Retinal pigment epithelial cell (primary cell): ENCODE results near the gene PAX5.

Experiments used
- DNase-seq: peaks from one replicate; pipeline ENCODE4 v3.0.0-alpha.2; 2010; ENCODE audit warnings: low read depth
- H3K4me3 ChIP-seq: 2 replicates; pipeline ENCODE4 v1.5.1; 2011; ENCODE audit warnings: mild to moderate bottlenecking, low read length, control low read depth, moderate library complexity
- CTCF ChIP-seq: conservative IDR thresholded peaks from 2 replicates; pipeline ENCODE4 v1.5.1; 2011; ENCODE audit warnings: low read depth, low read length, control low read depth, inconsistent platforms

The PAX5 gene

DNA sequence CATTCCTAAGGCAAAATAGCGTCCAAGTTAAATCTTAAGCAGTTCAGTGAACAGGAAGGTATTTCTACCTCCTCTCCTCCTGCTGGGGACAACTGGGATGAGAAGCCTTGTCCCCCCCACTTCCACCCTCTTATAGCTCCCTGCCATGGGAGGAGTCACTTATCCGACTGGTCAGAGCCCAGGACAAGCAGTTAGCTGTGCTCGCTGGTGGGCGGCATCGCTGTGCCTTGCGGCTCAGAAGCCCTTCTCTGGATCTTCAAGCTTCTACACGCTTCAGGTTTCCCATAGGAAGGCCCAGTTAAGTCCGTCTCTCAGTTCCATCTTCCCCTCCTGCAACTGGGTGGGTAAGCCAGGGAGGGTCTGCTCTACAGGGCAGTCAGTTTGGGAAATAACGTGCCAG lies 77.2 kb downstream of the PAX5 start:
- DNase-seq = no peak
- no peak for TF ChIP-seq CTCF
- H3K4me3 ChIP-seq = no peak overlapping the region

DNA sequence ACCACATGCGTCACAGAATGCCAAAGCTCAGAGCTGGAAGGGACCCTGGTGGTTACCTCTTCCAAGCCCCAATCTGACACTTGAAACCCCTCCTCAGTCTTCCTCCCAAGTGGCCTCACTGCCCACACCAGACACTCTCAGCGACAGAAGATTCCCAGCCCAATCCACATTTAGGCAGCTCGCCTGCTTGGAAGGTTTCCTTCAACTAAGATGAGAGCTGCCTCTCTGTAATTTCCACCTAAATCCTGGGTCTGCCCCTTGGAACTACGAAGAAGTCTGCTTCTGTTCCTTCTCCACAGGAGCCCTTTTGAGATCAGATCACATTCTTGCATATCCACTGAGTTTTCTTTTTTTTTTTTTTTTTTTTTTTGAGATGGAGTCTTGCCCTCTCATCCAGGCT lies 83.7 kb downstream of the PAX5 start:
- no peak for TF ChIP-seq CTCF
- no peak for DNase-seq
- H3K4me3 ChIP-seq = no peak overlapping the region

- no peak for TF ChIP-seq CTCF
- H3K4me3 ChIP-seq = no peak overlapping the region
- DNase-seq = no peak
Measured at GRCh38 chr9:36949466-36949865, 84.6 kb downstream of the PAX5 start.

DNA sequence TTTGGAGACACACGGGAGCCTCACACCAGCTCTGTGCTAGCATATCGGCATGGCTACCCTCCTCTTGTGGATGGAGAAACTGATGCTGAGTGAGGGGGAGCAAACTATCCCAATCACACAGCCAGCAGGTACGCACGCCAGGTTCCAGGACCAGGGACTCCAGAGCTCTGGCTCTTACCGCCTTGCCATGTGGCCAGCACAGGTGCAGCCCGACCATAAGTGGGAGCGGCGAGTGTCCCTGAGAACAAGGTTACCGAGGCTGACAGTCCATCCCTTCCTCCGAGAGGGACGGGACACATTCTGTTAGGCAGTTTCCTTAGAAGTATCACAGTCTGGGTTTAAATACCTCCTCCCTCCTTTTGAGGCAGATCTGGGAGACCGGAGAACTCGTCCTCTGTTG lies 86.0 kb downstream of the PAX5 start:
- H3K4me3 ChIP-seq = no peak overlapping the region
- no peak for TF ChIP-seq CTCF

GRCh38 chr9:36946653-36947052 lies 87.4 kb downstream of the PAX5 start:
- DNase-seq = no peak
- no peak for TF ChIP-seq CTCF
- no peak overlapping the region for H3K4me3 ChIP-seq

More for the DNA sequence above, 86.0 kb downstream of the PAX5 start:
- DNase-seq = no peak

GRCh38 chr9:36945999-36946398 lies 88.1 kb downstream of the PAX5 start:
- DNase-seq = no peak
- H3K4me3 ChIP-seq = no peak overlapping the region
- no peak for TF ChIP-seq CTCF

DNA sequence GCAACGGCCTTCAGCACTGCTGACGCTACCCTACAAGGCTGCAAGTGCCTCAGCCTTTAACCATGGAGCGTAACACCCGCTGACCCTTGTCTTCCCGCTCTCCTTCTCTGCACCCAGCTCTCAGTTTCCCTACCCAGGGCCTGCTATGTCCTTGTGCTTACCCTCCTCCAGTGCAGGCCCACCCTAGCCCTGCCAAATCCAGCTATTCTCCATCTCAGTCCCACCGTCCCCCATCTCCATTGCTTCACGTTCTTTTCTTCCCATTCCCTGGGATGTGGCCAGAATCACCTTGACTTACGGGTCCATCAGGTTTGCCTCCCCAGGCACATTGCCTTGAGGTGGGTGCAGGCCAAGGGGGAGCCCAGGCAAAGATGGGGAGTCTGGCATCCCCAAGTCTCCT lies 91.2 kb downstream of the PAX5 start:
- TF ChIP-seq CTCF = no peak
- H3K4me3 ChIP-seq = no peak overlapping the region
- no peak for DNase-seq
